ENCODE results near the gene TTL. TPM values are rescaled to one million over a fixed set of nuclear protein-coding genes. Genes with fewer than 3 reads are reported as not detected.
"Not testable (repeated sequence)": the region's sequence is repeated elsewhere in the genome, so short reads cannot be mapped to it uniquely, and the experiment has no call there.

The TTL gene
- total and polyA plus RNA-seq, 7 donors = 3.6 to 29.6 (median 16.5) TPM

GRCh38 chr2:112528541-112528940 lies 46.6 kb downstream of the TTL start:
- H3K4me3 ChIP-seq = no peak overlapping the region
- H3K27ac ChIP-seq = no peak overlapping the region
- no peaks in the 10 kb centered on the region for H3K27me3 ChIP-seq
- WGBS, 2 donors = 94 to 97% methylated on average over 5 of the region's 5 CpGs
- TF ChIP-seq POLR2A (IDR thresholded peaks at IDR 0.05) (no peak), EP300 (IDR thresholded peaks at IDR 0.05) (no peak), POLR2AphosphoS5 (IDR thresholded peaks at IDR 0.05) (no peak)
- no peak for DNase-seq
- intact Hi-C loops (cut with DNase I) = no loop called here
- H3K9me3 ChIP-seq = no peaks in the 10 kb centered on the region
- H3K36me3 ChIP-seq = peaks cover 4 to 50% (median 9%) of the 10 kb centered on the region in 4 donors
- H3K4me1 ChIP-seq = no peaks in the 10 kb centered on the region

- no peak overlapping the region for H3K4me3 ChIP-seq
- intact Hi-C loops (cut with DNase I) = no loop called here
- 77 to 89% methylated on average over 4 of the region's 4 CpGs for WGBS, 2 donors
These were observed 47.8 kb downstream of the TTL start for GRCh38 chr2:112529757-112530156.

GRCh38 chr2:112530728-112531127 lies 48.8 kb downstream of the TTL start:
- Histone ChIP-seq H3K4me1 (no peaks in the 10 kb centered on the region), H3K9me3 (no peaks in the 10 kb centered on the region), H3K27me3 (no peaks in the 10 kb centered on the region), H3K4me3 (no peak overlapping the region), H3K27ac (no peak overlapping the region), H3K36me3 (peaks cover 4 to 50% (median 9%) of the 10 kb centered on the region in 4 donors)
- WGBS, 2 donors = 98 to 99% methylated on average over 4 of the region's 4 CpGs
- DNase-seq = no peak
- intact Hi-C loops (cut with DNase I) = no loop called here
- TF ChIP-seq POLR2A (IDR thresholded peaks at IDR 0.05) (no peak), POLR2AphosphoS5 (IDR thresholded peaks at IDR 0.05) (no peak), CTCF (IDR thresholded peaks at IDR 0.05) (no peak), EP300 (IDR thresholded peaks at IDR 0.05) (no peak)

More at GRCh38 chr2:112529757-112530156, 47.8 kb downstream of the TTL start:
- Histone ChIP-seq H3K4me1 (no peaks in the 10 kb centered on the region), H3K36me3 (peaks cover 4 to 50% (median 9%) of the 10 kb centered on the region in 4 donors), H3K27ac (no peak overlapping the region), H3K27me3 (no peaks in the 10 kb centered on the region), H3K9me3 (no peaks in the 10 kb centered on the region)
- no peak for DNase-seq
- no peak for TF ChIP-seq CTCF (IDR thresholded peaks at IDR 0.05)
- no peak for TF ChIP-seq POLR2AphosphoS5 (IDR thresholded peaks at IDR 0.05)
- no peak for TF ChIP-seq POLR2A (IDR thresholded peaks at IDR 0.05)
- TF ChIP-seq EP300 (IDR thresholded peaks at IDR 0.05) = no peak

GRCh38 chr2:112534826-112535225 lies 52.9 kb downstream of the TTL start:
- no peak for DNase-seq
- H3K9me3 ChIP-seq = no peaks in the 10 kb centered on the region
- peaks cover 0 to 30% (median 0%) of the 10 kb centered on the region in 4 donors for H3K36me3 ChIP-seq
- H3K4me3 ChIP-seq = no peak overlapping the region
- intact Hi-C loops (cut with DNase I) = no loop called here
- TF ChIP-seq POLR2AphosphoS5 (IDR thresholded peaks at IDR 0.05) (no peak), POLR2A (IDR thresholded peaks at IDR 0.05) (no peak), CTCF (IDR thresholded peaks at IDR 0.05) (no peak)
- WGBS, 2 donors = 80 to 85% methylated on average over 1 of the region's 1 CpG
- H3K27ac ChIP-seq = no peak overlapping the region
- no peaks in the 10 kb centered on the region for H3K4me1 ChIP-seq
- no peaks in the 10 kb centered on the region for H3K27me3 ChIP-seq

GRCh38 chr2:112536665-112537064 lies 54.7 kb downstream of the TTL start:
- intact Hi-C loops (cut with DNase I); H3K27me3 ChIP-seq; H3K27ac ChIP-seq; H3K4me3 ChIP-seq; H3K4me1 ChIP-seq; DNase-seq; H3K9me3 ChIP-seq: not testable (repeated sequence)
- peaks cover 0 to 15% (median 0%) of the 10 kb centered on the region in 4 donors for H3K36me3 ChIP-seq

GRCh38 chr2:112539306-112539705 lies 57.4 kb downstream of the TTL start:
- Histone ChIP-seq H3K36me3 (no peaks in the 10 kb centered on the region), H3K4me3 (no peak overlapping the region), H3K27ac (no peak overlapping the region), H3K9me3 (no peaks in the 10 kb centered on the region), H3K4me1 (peaks cover 0 to 21% (median 16%) of the 10 kb centered on the region in 4 donors), H3K27me3 (no peaks in the 10 kb centered on the region)
- intact Hi-C loops (cut with DNase I) = no loop called here
- 77 to 79% methylated on average over 2 of the region's 2 CpGs for WGBS, 2 donors
- DNase-seq = no peak
- TF ChIP-seq EP300 (IDR thresholded peaks at IDR 0.05) (no peak), POLR2AphosphoS5 (IDR thresholded peaks at IDR 0.05) (no peak), POLR2A (IDR thresholded peaks at IDR 0.05) (no peak), CTCF (IDR thresholded peaks at IDR 0.05) (no peak)

Data from sigmoid colon (tissue), 7 donors.